Hippocampal formation (tissue), 2 donors: ENCODE data around the gene UMODL1.

Experiments used
- DNase-seq, 2 donors: peaks; one replicate each; lab custom pipeline; 2025; lab: John Stamatoyannopoulos, UW

Gene UMODL1

DNA sequence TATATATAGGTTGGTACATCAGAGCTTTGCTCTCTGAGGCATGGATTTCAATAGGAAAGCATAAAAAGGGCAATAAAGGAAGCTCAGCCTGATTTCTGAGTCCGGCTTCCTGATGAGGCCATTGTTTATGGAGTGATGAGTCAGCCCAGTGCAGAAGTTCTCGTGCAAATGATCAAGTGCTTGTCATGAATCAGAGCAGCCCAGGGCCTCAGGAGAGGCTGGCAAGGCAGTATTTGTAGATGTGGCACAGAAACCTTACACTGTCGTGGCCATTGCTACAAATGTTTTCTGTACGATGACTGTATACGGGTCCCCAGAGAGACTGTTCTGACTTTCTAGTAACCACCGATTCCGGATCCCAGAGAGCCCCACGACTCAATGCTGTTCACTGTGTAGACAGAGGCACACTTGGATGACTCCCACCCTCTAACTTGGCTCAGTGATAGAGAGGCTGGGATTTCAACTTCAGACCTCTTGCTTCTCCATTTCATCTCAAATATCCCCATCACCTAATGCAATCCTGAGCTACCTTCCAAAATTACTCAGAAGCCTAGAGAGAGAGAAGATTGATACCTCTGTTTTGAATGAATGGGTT lies 26.8 kb downstream of the UMODL1 start:
- DNase-seq, result no peak

DNA sequence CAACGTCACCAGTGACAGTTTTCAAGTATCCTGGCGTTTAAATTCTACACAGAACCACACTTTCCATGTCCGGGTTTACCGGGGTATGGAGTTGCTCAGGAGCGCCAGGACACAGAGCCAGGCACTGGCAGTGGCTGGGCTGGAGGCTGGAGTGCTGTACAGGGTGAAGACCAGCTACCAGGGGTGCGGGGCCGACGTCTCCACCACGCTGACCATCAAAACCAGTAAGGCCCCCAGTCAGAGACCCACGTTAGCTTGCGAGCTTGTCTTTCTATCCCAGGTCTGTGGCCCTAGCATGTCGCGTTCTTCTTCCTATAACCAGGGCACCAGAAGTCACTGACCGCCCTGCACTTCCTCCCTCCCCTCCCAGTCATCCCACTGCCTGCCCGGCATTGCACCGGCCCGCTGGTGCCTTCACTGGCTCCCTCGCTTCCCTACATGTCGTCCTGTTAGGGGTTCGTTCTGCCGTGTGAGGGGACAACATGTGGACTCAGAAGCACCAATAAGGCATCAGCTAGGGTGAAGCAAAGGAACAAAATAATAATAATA lies 27.9 kb downstream of the UMODL1 start:
- no peak for DNase-seq

GRCh38 chr21:42101246-42101645 lies 30.1 kb downstream of the UMODL1 start:
- DNase-seq, result no peak

GRCh38 chr21:42102076-42102475 lies 31.0 kb downstream of the UMODL1 start:
- no peak for DNase-seq

GRCh38 chr21:42102526-42102925 lies 31.4 kb downstream of the UMODL1 start:
- DNase-seq, result no peak

DNA sequence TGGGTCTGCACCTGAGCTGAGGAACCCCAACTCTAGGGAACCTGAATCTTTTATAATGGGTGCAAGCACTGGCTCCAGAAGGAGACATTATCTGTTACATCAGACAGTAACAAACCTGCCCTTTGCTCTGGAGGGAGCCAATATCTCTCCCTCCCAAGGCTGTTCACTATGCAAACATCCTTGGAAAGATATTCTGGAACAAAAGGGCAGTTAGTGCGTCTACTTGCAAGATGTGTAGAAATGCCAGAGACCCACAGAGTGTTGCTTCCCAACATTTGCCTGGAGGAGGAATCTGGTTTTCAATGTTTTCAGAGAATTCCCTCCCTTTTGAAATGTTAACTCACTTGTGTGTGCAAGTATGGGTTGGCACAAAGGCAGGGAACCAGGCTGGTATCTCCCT lies 31.9 kb downstream of the UMODL1 start:
- no peak for DNase-seq

- DNase-seq, result no peak
Measured at GRCh38 chr21:42103843-42104242, 32.7 kb downstream of the UMODL1 start.

DNA sequence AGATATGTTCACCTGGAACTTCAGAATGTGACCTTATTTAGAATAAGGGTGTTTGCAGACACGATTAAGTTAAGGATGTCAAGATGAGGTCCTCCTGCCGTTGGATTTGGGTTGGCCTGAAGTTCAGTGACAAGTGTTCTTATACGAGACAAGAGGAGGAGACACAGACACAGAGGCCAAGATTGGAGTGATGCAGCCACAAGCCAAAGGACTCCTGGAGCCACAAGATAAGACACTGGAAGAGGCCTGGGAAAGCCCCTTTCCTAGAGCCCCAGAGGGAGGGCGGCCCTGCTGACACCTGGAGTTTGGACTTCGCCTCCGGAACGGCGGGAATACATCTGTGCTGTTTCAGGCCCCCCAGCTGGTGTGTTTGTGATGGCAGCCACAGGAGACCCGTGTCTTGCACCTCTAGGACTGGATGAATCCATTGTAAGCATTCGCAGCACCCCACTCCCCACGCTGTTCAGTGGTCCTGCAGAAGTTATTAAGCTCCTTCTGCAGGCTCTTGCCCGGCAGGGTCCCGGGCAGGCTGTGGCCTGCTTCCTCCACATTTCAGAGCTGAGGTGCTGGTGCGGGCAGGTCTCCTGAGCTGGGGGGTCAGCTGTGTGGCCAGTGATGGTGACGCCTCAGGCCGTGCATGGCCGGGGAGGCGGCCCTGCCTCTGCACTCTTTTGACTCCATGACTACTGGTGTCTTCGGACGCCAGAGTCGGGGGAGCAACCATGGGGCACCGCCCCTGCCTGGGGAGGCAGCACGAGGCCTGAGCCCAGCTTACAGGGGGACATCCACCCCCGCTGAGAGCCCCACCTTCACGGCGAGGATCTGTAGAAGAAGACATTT lies 34.6 kb downstream of the UMODL1 start:
- DNase-seq, result no peak

DNA sequence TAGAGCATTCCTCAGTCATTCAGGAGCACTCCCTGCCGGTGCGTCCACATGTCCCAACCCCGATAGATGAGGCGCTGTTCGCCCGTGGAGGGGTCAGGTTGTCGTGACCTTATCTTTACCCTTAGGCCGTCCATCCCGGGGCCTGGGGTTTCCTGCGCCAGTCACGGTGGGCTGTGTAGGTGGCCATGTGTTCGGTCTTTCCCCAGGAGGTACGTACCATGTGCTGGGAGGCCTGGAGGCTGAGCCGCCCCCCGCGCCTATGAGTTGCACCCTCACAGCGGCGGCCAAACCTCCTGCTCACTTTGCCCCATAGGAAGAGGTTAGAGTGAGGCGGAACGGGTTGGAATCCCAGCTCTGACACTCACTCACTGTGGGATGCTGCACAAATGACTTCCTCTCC lies 35.3 kb downstream of the UMODL1 start:
- DNase-seq, result no peak

DNA sequence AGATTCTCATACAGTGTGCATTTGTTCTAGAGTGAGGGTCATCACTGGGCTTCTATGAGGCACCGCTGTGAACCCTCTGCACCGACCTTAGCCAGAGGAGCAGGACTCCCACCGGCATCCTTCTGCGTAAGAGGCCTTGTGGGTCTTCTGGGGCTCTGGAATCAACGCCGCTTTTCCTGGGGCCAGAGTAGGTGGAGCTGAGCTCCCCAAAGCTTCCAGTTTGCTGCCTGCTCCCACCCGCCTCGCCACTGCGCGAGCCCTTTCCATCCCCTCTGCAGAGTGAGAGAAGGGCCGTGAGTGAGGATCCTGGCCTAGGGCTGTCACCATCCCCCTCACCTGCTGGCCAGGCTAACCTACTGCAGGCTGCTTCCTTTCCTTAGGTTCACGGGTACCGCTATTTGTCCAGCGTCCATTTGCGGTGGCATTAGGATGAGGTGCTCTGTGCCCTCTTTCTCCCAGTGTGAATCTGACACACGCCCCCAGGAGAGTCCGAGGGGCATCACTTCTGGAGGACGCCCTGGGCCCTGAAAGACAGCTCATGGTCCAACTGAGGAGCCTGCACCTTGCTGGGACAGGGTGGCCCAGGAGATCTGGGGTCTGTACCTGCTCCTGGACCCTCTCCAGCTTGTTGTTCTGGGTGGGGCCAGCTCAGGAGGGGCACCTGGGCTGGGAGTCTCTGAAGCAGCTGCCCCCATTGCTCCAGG lies 36.2 kb downstream of the UMODL1 start:
- no peak for DNase-seq

- peak in 1 of 2 donors; percentile 34 for DNase-seq
Measured at GRCh38 chr21:42107881-42108553, 36.9 kb downstream of the UMODL1 start.

DNA sequence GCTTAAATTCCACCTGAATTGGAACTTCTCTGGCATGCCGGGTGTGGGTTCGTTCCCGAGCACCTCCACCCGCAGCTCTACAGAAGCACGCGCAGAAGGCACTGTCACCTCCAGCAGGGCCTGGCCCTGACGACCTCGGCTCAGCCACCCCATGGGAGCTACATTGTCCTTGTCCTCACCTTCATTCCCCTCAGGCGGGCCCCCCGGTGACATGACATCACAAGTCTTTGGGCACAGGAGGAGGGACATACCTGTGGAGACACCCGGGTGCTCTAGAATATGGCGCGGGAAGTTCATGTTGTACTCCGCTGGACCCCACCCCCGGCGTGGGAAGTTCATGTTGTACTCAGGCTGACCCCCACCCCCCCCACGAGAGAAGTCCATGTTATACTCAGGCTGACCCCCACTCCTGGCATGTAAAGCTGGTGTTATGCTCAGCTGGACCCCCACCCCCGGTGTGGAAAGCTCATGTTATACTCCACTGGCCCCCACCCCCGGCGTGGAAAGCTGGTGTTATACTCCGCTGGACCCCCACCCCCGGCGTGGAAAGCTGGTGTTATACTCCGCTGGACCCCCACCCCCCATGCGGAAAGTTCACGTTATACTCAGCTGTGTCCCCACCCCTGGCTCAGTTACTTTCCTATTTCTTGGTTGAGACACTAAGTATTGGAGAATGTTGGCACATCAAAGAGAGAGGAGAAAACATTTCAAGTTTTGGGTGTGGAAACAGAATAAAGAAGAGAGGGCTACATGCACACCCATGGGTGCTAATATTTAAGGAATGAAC lies 37.6 kb downstream of the UMODL1 start:
- no peak for DNase-seq

GRCh38 chr21:42109473-42109872 lies 38.4 kb downstream of the UMODL1 start:
- no peak for DNase-seq

- DNase-seq, result no peak
Measured at GRCh38 chr21:42109873-42110525, 38.9 kb downstream of the UMODL1 start.

DNA sequence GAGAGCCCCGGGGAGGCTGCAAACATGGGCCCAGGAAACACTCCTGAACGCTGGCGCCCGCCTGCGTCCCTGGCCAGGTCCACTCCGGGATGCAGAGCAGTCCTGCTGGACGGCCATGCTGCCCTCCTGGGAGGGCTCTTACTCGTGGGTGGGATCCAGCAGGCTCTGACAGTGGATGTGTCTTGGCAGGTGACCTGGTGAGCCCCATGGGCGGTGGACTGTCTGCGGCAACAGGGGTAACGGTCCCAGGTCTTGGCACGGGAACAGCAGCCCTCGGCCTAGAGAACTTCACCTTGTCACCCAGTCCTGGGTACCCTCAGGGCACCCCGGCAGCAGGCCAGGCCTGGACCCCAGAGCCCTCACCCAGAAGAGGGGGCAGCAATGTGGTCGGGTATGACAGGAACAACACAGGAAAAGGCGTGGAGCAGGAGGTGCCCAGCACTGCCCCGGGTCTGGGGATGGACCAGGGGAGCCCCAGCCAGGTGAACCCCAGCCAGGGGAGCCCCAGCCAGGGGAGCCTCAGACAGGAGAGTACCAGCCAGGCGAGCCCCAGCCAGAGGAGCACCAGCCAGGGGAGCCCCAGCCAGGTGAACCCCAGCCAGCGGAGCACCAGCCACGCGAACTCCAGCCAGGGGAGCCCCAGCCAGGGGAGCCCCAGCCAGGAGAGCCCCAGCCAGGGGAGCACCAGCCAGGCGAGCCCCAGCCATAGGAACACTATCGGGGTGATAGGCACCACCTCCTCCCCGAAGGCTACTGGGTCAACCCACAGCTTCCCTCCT lies 39.8 kb downstream of the UMODL1 start:
- no peak for DNase-seq

DNA sequence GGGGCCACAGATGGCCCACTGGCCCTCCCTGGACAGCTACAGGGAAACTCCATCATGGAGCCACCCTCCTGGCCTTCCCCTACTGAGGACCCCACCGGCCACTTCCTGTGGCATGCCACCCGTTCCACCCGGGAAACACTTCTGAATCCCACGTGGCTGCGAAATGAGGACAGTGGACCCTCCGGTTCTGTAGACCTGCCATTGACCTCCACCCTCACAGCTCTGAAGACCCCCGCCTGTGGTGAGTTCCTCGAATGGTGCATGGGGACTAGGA lies 40.3 kb downstream of the UMODL1 start:
- DNase-seq, result no peak

- no peak for DNase-seq
Measured at GRCh38 chr21:42111811-42112210, 40.7 kb downstream of the UMODL1 start.

- no peak for DNase-seq
Measured at GRCh38 chr21:42112238-42112637, 41.1 kb downstream of the UMODL1 start.

- DNase-seq, result no peak
Measured at GRCh38 chr21:42112857-42113256, 41.7 kb downstream of the UMODL1 start.

GRCh38 chr21:42113926-42114409 lies 42.9 kb downstream of the UMODL1 start:
- DNase-seq, result no peak
